ENCODE measurements around the gene PPFIBP1.

PPFIBP1 gene

DNA sequence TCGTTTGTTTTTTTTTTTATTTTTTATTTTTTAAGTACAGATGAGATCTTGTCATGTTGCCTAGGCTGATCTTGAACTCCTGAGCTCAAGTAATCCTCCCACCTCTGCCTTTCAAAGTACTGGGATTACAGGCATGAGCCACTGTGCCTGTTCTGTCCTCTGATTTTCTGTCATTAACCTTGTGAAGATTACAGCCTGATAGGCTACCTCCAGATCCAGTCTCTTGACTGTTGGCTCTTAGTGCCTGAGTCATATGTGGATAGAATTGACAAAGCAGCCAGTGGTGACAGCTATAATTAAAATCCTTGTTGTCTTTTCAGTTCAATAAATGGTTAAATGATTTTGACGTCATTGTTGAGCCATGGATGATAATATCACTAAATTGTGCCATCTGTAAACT is 151.0 kb downstream of the PPFIBP1 start:
- DNase-seq = no peak

DNA sequence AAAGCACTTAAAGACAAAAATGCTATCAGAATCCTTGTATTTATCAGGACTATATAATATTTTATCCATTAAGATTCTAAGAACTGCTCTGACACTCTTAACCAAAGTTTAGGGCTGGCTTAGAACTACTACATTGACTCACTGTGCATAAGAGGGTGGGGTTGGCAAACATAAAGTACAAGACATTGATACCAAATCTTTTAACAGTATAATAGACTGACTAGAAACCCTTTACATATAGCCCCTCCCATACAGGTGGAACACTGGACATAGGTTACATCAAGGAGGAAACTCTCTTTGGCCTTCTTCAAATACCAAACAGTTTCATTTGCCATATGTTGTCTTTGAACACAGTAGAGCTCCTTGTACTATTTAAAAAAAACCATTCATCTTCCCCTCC is 156.6 kb downstream of the PPFIBP1 start:
- no peak for DNase-seq

DNA sequence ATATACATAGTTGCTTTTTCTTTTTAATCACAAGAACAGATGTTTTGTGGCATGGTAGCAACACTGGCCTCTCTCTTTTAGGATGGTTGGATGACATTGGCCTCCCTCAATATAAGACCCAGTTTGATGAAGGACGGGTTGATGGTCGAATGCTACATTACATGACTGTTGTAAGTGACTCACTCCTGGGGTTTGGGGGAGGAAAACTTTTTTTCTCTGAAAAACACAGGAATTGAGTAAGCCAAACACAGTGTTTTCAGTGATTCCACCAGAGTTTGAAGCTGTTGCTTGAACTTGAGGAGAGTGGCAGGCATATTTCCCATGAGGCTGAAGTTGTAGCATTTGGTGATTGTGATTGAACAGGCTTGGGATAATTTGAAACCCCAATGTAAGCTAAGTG is 158.5 kb downstream of the PPFIBP1 start:
- no peak for DNase-seq

DNA sequence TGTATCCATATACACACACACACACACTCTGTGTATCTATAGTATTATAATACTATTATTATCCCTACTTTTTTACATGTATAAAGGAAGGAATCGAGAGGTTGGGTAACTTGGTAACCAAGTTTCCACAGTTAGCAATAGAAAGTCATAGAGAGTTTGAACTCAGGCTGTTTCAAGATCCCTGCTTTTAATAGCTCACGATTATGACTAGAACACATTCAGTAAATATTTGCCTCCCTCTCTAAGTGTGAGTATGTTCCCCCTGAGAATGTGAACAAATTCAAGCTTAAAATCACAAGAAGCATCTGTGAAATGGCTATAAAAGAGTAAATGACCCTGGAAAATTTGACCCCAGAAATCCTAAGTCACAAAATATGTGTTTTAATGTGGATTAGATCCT is 161.3 kb downstream of the PPFIBP1 start:
- no peak for DNase-seq

DNA sequence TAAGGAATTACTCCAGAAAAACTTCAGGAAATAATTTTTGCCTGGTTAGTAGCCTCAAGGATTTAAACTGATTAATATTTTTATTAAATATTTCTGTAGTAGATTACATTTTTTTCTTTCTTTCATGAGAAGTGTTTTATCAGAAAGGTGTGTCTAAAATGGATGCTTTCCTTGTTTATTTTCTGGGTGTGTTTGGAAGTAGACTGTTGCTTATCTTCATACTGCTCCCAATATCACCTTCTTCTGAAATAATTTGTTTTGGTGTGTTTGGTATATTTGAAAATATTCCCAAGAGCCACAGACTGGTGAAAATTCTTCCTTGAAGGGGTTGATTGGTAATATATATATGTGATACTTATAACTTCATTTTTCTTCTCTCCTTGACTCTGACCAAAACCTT is 162.1 kb downstream of the PPFIBP1 start:
- no peak for DNase-seq

DNA sequence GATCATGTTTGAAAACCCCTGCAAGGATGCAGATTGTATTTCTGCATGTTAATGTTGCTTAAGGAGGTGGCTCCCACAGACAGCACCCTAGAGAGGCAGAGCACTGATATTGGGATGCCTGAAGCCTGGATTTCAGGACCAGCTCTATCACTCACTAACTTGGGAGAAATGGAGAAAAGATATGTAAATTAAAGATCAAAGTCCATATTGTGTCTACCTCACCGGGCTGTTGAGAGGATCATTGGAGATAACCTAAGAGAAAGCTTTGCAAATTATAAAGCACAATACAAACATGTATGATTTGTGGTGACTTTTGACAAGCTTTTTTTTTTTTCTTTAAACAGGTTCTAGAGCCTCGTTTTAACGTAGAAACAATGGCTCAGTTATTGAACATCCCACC is 164.7 kb downstream of the PPFIBP1 start:
- DNase-seq = no peak

DNA sequence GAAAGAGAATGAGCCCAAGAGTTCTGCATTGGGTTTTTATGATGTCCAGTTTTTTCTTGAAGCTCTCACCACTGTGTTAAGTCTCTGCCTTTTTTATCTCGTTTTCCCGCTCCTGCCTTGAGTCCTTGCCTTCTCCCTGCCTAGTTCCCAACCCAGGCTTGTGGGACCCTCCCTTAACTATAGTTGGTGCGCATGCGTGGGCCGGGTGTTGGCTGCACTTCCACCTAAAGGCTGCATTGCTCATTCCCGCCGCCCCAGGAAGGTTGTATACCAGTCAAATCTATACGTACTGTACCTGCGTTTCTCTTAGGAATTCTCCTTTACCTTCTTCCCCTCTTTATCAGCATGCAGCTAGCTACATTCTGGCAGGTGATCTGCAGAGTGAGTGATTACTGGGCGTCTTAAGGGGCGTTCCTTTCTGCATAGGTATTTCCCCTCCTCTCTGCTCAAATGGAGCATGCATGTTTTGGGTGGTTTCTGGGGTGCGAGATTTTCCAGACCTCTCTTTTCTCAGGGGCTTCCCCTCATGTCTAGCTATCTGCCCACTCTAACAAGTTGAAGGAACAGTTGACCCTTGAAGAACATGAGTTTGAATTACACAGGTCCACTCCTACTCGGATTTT is 165.7 kb downstream of the PPFIBP1 start:
- no peak for DNase-seq

DNA sequence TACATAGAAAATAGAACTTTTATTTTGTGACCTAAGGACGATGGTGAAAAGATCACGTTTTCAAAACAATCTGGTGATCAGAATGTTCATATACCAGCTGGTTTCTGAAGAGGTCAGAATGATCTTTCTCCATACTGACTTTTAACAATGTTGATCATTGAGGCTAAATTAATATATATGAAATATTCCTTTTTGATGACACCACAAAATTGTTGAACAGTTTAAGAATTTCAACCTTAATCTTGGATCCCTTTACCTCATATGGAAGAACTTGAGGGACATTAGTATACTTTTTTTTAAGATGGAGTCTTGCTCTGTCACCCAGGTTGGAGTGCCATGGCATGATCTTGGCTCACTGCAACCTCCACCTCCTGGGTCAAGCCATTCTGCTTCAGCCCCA is 169.4 kb downstream of the PPFIBP1 start:
- DNase-seq = no peak

DNA sequence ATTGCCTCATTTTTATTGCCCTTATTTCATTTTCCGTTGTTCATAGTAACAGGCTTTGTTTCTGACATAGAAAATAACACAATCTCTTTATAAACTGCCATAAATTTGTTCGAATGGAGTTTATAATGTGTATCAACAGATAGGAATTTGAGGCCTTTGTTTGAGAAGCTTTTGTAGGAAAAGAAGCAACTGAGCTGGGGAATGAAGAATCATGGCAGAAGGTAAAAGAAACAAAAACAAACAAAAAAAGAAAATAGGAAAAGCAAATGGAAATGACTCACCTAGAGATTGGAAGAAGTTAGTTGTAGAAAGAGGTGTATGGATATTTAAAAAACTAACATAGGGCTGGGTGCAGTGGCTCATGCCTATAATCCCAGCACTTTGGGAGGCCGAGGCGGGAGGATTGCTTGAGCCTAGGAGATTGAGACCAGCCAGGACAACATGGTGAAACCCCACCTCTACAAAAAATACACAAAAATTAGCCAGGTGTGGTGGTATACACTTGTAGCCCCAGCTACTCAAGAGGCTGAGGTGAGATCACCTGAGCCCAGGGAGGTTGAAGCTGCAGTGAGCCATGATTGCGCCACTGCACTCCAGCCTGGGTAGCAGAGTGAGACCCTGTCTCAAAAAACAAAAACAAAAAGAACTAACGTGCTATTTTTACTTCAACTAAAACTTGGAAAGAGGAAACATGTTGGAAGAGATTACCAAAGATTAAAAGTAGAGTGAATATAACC is 171.7 kb downstream of the PPFIBP1 start:
- DNase-seq = no peak

DNA sequence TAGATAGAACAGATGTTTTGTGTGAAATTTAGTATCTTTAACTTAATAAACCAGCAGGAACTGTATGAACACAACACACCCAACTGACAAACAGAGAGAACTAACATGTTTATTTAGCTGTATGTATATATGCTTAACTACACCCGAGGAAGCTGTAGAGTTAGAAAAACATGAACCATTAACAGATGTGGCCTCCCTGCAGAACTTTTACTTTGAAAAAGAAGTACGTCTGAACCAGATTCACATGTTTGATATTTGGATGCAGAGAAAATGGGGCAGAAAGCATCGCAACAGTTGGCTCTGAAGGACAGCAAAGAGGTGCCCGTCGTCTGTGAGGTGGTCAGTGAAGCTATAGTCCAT is 172.3 kb downstream of the PPFIBP1 start, which contains the start of gene REP15:
Gene REP15, plus strand, starts transcription at position 155 of the 360 bp plus-strand sequence. Its CDS starts 116 bp downstream, at position 271.
- no peak for DNase-seq

DNA sequence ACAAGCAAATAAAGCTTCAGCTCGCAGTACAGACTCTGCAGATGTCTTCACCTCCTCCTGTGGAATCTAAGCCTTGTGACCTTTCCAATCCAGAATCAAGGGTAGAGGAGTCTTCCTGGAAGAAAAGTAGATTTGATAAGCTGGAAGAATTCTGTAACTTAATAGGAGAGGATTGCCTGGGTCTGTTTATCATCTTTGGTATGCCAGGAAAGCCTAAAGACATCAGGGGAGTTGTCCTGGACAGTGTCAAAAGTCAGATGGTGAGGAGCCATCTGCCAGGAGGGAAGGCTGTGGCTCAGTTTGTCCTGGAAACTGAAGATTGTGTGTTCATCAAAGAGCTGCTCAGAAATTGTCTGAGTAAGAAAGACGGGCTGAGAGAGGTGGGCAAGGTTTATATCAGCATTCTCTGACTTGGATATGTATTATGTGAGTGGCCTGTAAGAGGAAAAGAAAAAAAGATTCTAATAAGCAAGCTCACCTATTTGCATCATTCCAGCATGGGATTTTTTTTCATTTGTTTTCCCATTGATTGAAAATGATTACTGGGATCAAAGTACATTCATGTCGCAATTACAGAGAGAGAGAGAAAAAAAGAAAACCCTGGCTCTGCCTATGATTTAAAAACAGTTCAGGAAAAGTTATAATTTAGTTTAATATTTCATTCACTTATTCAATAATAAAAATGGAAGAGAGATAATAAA is 173.0 kb downstream of the PPFIBP1 start:
- no peak for DNase-seq

DNA sequence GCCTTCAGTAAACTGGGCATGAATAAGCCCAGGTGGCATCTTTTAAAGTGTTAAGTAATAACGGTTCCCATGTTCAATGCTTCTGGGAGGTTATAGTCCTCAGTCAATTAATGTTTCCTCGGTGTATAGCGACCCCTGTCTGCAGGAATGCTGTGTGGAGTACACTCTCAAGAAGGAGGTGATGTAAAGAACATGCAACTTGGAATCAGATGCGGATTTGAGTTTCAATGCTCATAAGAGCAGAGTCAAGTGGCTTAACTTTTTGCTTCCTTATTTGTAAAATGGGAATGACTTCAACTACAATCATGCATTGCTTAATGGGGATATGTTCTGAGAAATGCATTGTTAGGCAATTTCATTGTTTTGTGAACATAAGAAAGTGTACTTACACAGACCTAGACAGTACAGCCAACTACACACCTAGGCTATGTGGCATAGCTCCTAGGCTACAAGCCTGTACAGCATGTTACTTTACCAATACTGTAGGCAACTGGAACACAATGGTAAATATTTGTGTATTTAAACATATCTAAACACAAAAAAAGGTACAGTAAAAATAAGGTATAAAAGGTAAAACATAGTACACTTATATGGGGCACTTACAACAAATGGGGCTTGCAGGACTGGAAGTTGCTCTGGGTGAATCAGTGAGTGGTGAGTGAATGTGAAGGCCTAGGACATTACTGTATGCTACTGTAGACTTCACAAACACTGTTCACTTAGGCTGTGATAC is 179.9 kb downstream of the PPFIBP1 start:
- DNase-seq = peak; percentile 75

DNA sequence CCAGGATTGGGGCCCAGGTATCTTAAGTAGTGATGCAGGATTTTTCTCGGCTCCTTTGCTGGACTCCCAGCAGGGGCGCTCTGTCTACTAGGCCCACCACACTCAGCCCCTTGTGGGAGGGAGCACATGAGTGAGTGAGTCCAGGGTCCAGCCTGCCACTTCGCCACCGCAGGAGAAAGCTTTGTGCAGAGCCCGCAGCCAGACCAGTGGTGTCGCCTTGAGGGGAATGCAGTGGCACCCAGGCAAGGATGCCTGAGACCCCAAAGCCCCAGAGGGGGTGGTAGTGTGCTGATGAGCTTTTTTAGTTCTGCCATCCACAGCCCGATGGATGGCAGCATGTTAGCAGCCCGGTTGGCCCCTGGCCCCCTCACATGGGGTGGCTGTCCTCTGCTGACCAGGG is 181.3 kb downstream of the PPFIBP1 start:
- DNase-seq = no peak

DNA sequence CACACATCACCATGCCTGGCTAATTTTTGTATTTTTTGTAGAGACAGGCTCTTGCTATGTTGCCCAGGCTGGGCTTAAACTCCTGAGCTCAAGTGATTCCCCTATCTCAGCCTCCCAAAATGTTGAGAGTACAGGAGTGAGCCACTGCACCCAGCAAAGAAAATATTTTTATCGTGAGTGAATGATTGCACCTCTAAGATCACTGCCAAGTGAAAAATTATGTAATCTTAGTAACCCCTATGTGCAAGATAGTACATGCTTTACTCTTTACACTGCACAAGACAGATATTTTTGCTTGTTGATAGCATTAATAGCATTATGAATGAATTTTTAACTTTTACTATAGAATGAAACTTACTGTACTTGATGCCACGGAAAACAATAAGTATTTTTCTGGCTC is 183.2 kb downstream of the PPFIBP1 start:
- no peak for DNase-seq

DNA sequence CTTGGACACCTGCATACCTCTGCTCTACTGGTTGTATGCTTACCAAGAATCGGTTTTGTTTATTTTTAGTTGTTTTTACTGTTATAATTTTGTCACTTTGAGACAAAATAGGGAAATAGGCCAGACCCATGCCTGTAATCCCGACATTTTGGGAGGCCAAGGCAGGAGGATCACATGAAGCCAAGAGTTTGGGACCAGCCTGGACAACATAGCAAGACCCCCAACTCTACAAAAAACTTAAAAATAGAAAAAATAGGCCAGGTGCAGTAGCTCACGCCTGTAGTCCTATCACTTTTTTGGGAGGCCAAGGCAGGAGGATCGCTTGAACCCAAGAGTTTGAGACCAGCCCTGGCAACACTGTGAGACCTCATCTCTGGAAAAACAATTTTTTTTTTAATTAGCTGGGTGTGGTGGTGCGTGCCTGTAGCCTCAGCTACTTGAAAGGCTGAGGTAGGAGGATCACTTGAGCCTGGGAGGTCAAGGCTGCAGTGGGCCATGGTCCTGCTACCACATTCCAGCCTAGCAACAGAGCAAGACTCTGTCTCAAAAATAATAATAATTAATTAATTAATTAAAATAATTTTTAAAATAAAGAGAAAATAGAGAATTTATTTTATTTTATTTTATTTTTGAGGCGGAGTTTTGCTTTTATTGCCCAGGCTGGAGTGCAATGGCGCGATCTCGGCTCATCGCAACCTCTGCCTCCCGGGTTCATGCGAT is 185.4 kb downstream of the PPFIBP1 start:
- no peak for DNase-seq

DNA sequence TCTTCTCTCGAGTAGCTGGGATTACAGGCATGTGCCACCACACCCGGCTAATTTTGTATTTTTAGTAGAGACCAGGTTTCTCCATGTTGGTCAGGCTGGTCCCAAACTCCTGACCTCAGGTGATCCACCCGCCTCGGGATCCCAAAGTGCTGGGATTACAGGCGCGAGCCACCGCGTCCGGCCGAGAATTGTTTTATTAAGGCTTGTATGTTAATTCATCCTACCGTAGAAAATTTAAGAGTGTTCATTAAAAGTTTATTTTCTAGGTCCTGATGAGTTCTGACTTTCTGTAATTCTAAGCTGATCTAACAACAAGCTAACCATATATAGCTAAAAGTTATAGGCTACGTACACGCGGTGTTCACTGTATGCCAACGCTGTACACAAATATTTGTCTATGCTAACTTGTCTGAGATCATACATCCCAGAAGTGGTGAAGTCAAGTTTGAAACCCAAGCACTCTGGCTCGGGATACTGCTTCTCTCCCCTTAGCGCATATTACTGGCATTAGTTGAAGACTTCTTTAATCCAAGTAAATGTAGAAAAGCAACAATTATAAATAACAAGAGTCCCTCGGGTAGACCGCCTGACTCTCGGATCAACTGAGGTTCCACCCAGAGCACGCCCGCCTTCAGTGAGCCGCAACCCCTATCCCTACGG is 186.1 kb downstream of the PPFIBP1 start:
- DNase-seq = peak; percentile 69

DNA sequence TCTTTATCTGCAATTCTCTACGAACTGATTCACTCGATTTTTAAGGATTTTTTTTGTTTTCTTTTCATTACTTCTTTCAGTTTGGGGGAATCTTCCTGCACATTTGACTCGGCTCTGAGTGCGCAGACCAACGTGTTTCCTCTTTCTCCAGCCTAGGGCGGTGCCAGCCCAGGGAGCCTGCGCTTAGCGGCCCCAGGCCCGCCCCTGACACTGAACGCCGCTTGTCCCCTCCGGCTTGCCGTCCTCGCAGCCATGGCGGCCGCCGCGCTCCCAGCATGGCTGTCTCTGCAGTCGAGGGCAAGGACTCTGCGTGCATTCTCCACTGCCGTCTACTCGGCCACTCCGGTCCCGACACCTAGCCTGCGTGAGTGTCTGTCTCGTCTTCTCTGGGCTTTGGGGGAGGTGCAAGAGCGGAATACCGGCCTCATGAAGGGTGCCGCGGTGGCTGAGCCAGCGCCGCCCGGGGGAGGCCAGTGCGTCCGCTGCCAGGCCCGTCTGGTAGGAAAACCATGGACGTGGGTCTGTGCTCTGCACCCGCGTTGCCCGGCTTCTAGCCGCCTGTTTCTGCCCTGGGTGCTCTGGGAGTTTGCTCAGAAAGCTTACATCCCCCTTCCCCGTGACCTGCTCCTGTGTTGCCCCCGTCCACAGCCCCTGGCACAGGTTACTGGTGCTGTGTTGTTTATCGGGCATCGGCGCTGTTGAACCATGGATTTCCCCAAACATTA is 186.7 kb downstream of the PPFIBP1 start, which contains the start of gene MRPS35:
Gene MRPS35, plus strand, starts transcription at position 241 of the 725 bp plus-strand sequence. Its CDS starts 12 bp downstream, at position 253.
- peak; percentile 90 for DNase-seq

DNA sequence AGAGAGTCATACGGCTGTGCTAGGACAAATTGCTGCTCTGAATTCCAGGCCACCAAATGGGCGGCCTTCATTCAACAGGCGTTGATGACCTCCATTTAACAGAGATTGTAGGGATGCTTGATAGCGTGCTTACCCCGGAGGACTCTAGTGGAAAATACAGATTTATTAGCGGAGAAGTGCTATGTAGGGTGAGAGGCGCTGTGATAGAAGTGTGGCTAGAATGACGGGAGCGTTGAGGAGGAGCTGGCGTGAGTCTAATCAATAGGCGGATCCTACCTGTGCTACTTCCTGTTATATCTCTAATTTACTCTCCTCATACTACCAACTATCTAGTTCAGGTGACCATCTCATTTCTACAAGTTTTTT is 187.3 kb downstream of the PPFIBP1 start:
- peak; percentile 29 for DNase-seq

DNA sequence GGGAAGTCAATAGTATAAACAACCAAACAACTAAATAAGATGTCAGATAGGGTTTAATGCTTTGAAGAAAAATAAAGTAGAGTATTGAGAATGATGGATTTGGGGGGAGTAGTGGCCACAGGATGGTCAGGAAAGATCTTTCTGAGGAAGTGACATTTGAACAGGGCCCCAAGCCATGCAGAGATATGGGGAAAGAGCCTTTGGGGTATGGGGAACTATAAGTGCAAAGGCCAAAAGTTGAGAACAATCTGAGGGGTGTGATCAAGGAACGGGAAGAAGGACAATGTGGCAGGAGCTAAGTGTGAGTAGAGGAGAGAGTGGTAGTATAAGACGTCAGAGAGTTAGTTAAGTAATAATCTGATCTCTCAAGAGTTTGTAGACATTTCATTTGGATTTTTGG is 188.0 kb downstream of the PPFIBP1 start:
- no peak for DNase-seq

DNA sequence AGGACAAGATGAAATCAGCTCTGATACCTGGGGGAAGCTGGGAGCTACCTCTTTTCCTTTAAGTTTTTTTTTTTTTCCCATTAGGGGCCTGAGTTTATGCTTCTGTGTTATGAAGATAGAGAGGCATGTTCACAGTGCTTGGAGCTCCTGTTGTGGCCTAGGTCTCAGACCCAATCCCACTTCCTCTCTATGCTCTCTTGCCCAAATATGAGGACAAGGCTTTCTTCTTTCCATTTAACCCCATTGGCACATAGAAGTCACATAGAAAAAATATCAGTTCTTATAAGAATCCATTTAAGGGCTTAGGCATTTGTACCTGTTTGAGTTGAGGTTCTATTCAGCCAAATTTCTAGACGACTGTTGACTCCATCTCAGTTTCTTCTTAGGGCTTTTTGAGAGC is 199.2 kb downstream of the PPFIBP1 start:
- no peak for DNase-seq

DNA sequence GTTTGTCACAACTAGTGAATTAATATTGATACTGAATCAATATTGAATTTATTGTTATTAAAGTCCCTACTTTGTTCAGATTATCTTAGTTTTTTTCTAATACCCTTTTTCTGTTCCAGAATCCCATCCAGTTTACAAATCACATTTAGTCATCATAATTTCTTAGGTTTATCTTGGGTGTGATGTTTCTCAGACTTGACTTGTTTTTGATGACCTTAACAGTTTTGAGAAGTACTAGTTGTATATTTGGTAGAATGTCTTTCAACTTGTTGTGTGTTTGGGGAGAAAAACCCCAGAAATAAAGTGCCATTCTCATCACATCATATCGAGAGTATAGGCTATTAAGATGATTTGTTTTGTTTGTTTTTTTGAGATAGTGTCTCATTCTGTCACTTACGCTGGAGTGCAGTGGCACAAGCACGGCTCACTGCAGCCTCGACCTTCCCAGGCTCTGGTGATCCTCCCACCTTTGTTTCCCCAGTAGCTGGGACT is 206.1 kb downstream of the PPFIBP1 start:
- no peak for DNase-seq

Measured in NCI-H1694 treated with DMSO at 0.1 percent for 48 hours (cell line).